ENCODE data around the gene ST7. TPM values are rescaled to one million over a fixed set of nuclear protein-coding genes. Genes with fewer than 3 reads are reported as not detected.

The ST7 gene
- total and polyA plus RNA-seq, 2 of the 8 experiments (the other 6 are each of a cell fraction or from before 2014, with no cell fraction given): 16.3 to 18.0 TPM

DNA sequence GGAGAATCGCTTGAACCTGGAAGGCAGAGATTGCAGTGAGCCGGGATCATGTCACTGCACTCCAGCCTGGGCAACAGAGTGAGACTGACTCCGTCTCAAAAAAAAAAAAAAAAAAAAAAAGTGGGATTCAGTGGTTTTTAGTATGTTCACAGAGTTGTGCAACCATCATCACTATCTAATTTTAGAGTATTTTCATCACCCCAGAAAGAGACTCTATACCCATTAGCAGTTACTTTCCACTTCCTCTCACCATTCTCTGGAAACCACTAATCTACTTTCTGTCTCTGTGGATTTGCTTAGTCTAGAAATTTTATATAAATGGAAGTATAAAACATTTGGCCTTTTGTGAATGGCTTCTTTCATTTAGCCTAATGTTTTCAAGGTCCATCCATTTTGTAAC is 113.4 kb downstream of the ST7 start (continued):
- TF ChIP-seq POLR2AphosphoS5 (IDR thresholded peaks at IDR 0.05; ENCODE audit: low read depth, low read length) (no peak), EZH2 (IDR thresholded peaks at IDR 0.05; ENCODE audit: low read depth, low read length, severe bottlenecking) (no peak), BACH1 (IDR thresholded peaks at IDR 0.05; ENCODE audit: low read length) (no peak), KDM4A (IDR thresholded peaks at IDR 0.05; ENCODE audit: low read depth, low read length, severe bottlenecking) (no peak)
- TF ChIP-seq, protein P1, sequence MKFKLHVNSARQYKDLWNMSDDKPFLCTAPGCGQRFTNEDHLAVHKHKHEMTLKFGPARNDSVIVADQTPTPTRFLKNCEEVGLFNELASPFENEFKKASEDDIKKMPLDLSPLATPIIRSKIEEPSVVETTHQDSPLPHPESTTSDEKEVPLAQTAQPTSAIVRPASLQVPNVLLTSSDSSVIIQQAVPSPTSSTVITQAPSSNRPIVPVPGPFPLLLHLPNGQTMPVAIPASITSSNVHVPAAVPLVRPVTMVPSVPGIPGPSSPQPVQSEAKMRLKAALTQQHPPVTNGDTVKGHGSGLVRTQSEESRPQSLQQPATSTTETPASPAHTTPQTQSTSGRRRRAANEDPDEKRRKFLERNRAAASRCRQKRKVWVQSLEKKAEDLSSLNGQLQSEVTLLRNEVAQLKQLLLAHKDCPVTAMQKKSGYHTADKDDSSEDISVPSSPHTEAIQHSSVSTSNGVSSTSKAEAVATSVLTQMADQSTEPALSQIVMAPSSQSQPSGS (IDR thresholded peaks at IDR 0.05; ENCODE audit: low read length): no peak

Data from H1 (cell line).